HepG2 (cell line): ENCODE results near the gene ADAMTSL3. TPM values are rescaled to one million over a fixed set of nuclear protein-coding genes. Genes with fewer than 3 reads are reported as not detected.

Experiments
- ATAC-seq: fragments of 200-7000 bp; cut with Tn5 transposase; 3 replicates; pipeline ENCODE4 v1.9.1; 2020; ENCODE audit warnings: mild to moderate bottlenecking, moderate library complexity
- BruUV-seq: library from RNA; stranded (reverse); fragments of 400-500 nt; replicated peaks from 2 replicates; lab custom pipeline; 2021; lab: Mats Ljungman, UMichigan
- CTCF ChIA-PET: fragments of 300-600 bp; formaldehyde crosslinking; extraction: SDS; loops from one replicate; lab custom pipeline; 2021; ENCODE audit warnings: low total read pairs, inconsistent platforms, low intra/inter-chr PET ratio; lab: Yijun Ruan, JAX
- POLR2A ChIA-PET: fragments of 350-600 bp; sonication (Branson Sonifier 250); formaldehyde crosslinking; loops from one replicate; lab custom pipeline; 2020; ENCODE audit warnings: antibody characterized with exemption, inconsistent platforms; lab: Yijun Ruan, JAX
- DNase-seq: peaks from one replicate; pipeline ENCODE4 v3.0.0-alpha.2; 2015; ENCODE audit warnings: low spot score
- FAIRE-seq: peaks from 3 replicates; lab custom pipeline; 2011; peaks lifted over from hg19 to GRCh38; lab: Jason Lieb, UNC
- H2AFZ ChIP-seq: one replicate; pipeline ENCODE4 v1.6.1; 2011; ENCODE audit warnings: low read length, inconsistent platforms
- H3K27ac ChIP-seq: fragments of 300-600 bp; 3 replicates; pipeline ENCODE4 v1.8.0; 2011; ENCODE audit warnings: mixed run types, mild to moderate bottlenecking, mixed read lengths, low read length, inconsistent platforms; ENCODE audit not compliant: insufficient read depth; ENCODE audit errors: extremely low read length
- H3K27me3 ChIP-seq, 2 experiments: fragments of 200-600 bp in 1 of 2; 2 replicates in 1 of 2; 3 replicates in 1 of 2; pipeline versions ENCODE4 v1.6.0 to v1.8.0; 2011; ENCODE audit warnings: low read length in 2 of 2, mild to moderate bottlenecking in 2 of 2, moderate library complexity in 2 of 2, inconsistent platforms in 1 of 2; ENCODE audit not compliant: insufficient read depth in 2 of 2, control insufficient read depth in 1 of 2
- H3K36me3 ChIP-seq, 2 experiments: fragments of 200-600 bp in 1 of 2; replicated peaks in 1 of 2; 2 replicates in 1 of 2; 3 replicates in 1 of 2; pipeline versions ENCODE4 v1.5.1 to v1.8.0; 2011; ENCODE audit warnings: low read length in 2 of 2, inconsistent platforms in 1 of 2; ENCODE audit not compliant: insufficient read depth in 2 of 2, control insufficient read depth in 1 of 2
- H3K4me1 ChIP-seq: 2 replicates; pipeline ENCODE4 v1.5.1; 2012; ENCODE audit warnings: low read length, inconsistent platforms; ENCODE audit not compliant: insufficient read depth
- H3K4me2 ChIP-seq: 2 replicates; pipeline ENCODE4 v1.6.0; 2011; ENCODE audit warnings: low read depth, low read length, inconsistent platforms
- H3K4me3 ChIP-seq, 3 experiments: fragments of 200-600 bp in 1 of 3; sonication (generic), shearing (Covaris generic) in 1 of 3; replicated peaks in 1 of 3; 2 replicates each; pipeline ENCODE4 v1.5.1; 2011 to 2016; ENCODE audit warnings: low read length in 3 of 3, inconsistent platforms in 2 of 3, low read depth in 2 of 3, mild to moderate bottlenecking in 2 of 3, control low read depth in 1 of 3, mixed read lengths in 1 of 3; ENCODE audit not compliant: insufficient read depth in 1 of 3
- H3K79me2 ChIP-seq: one replicate; pipeline ENCODE4 v1.6.1; 2011; ENCODE audit warnings: low read length, inconsistent platforms; ENCODE audit not compliant: insufficient read depth
- H3K9ac ChIP-seq: 2 replicates; pipeline ENCODE4 v1.6.0; 2011; ENCODE audit warnings: mild to moderate bottlenecking, low read depth, low read length, inconsistent platforms; ENCODE audit not compliant: insufficient read depth
- H3K9me3 ChIP-seq: 2 replicates; pipeline ENCODE4 v1.5.1; 2012; ENCODE audit warnings: mild to moderate bottlenecking, low read length
- H4K20me1 ChIP-seq: 2 replicates; pipeline ENCODE4 v1.6.0; 2011; ENCODE audit warnings: inconsistent platforms, mild to moderate bottlenecking, low read length, moderate library complexity; ENCODE audit not compliant: insufficient read depth
- ATF6 ChIP-seq: sonication (generic); formaldehyde crosslinking; conservative IDR thresholded peaks from 2 replicates; pipeline ENCODE4 v1.4.0; 2020; ENCODE audit warnings: missing genetic modification reagents
- CERS6 ChIP-seq: sonication (generic); formaldehyde crosslinking; IDR thresholded peaks from 2 replicates; pipeline ENCODE4 v1.5.0; 2020; ENCODE audit warnings: missing genetic modification reagents
- DR1 ChIP-seq: sonication (generic); formaldehyde crosslinking; IDR thresholded peaks from 2 replicates; pipeline ENCODE4 v1.8.0; 2021; ENCODE audit warnings: mild to moderate bottlenecking, missing genetic modification reagents, inconsistent platforms
- NCOA1 ChIP-seq: sonication (generic); formaldehyde crosslinking; IDR thresholded peaks from 2 replicates; pipeline ENCODE4 v1.9.0; 2021; ENCODE audit warnings: missing genetic modification reagents
- ZFP36L1 ChIP-seq: sonication (generic); formaldehyde crosslinking; IDR thresholded peaks from 2 replicates; pipeline ENCODE4 v1.8.0; 2022; ENCODE audit warnings: mild to moderate bottlenecking, missing genetic modification reagents, moderate library complexity
- ZNF180 ChIP-seq: sonication (generic); formaldehyde crosslinking; IDR thresholded peaks from 2 replicates; pipeline ENCODE4 v1.4.0; 2020; ENCODE audit warnings: low read depth, missing genetic modification reagents, borderline replicate concordance
- ZNF574 ChIP-seq: sonication (generic); formaldehyde crosslinking; IDR thresholded peaks from 2 replicates; pipeline ENCODE4 v1.4.0; 2020; ENCODE audit warnings: missing genetic modification reagents
- ZNF607 ChIP-seq: sonication (generic); formaldehyde crosslinking; IDR thresholded peaks from 2 replicates; pipeline ENCODE4 v1.5.1; 2020; ENCODE audit warnings: missing genetic modification reagents, mild to moderate bottlenecking, borderline replicate concordance
- ZNF737 ChIP-seq: sonication (generic); formaldehyde crosslinking; IDR thresholded peaks from 2 replicates; pipeline ENCODE4 v1.5.0; 2020; ENCODE audit warnings: missing genetic modification reagents, mild to moderate bottlenecking, borderline replicate concordance
- WGBS: methylation state at CpG from one replicate; pipeline ENCODE4 v1.1.6; 2017; ENCODE audit warnings: low lambda C conversion rate; 5-methylcytosine and 5-hydroxymethylcytosine counted together
- in situ Hi-C: cut with HindIII; loops from 2 replicates; pipeline ENCODE4 v1.10.0; 2017; ENCODE audit warnings: low pct_unique_long_range_greater_than_20kb; ENCODE audit not compliant: extremely low pct_ligation_motif_present
- intact Hi-C: fragments of 100-400 bp; cut with micrococcal nuclease; formaldehyde crosslinking; loops from one replicate; pipeline ENCODE4 v1.10.0; 2022; ENCODE audit not compliant: unreplicated experiment
- polyA plus RNA-seq, 8 experiments: library from polyadenylated mRNA; depleted of rRNA in 3 of 8; stranded (reverse) in 7 of 8; unstranded in 1 of 8; fragments of >200 nt; fragmentation: Illumina TruSeq in 4 of 8; extraction: Trizol in 4 of 8; gene quantifications; 2 replicates each; pipeline versions ENCODE4 v1.2.1 to v1.2.3, GENCODE V29; 2011 to 2016; ENCODE audit warnings: low read depth in 4 of 8, missing spikeins in 1 of 8, mixed read lengths in 1 of 8; ENCODE audit not compliant: insufficient read depth in 1 of 8
- total RNA-seq, 5 experiments: library from RNA; depleted of rRNA; stranded (reverse); fragments of >200 nt; fragmentation: Illumina TruSeq; extraction: Trizol; gene quantifications; 2 replicates each; pipeline ENCODE4 v1.2.3, GENCODE V29; 2016; ENCODE audit warnings: low read depth in 1 of 5

ADAMTSL3 gene
- total and polyA plus RNA-seq, 2 of the 13 experiments (the other 11 are each of a cell fraction or from before 2014, with no cell fraction given): 0.04 to 0.09 TPM

GRCh38 chr15:83670672-83671229 is 16.8 kb downstream of the ADAMTSL3 start:
- BruUV-seq: no TSS peak
- CTCF ChIA-PET: no interaction called here
- Histone ChIP-seq H3K4me3 (no peak overlapping the region), H3K27me3 (no peaks in the 10 kb centered on the region), H2AFZ (no peak overlapping the region), H3K4me1 (no peaks in the 10 kb centered on the region), H3K27ac (no peak overlapping the region), H4K20me1 (no peaks in the 10 kb centered on the region), H3K4me2 (no peak overlapping the region), H3K79me2 (no peaks in the 10 kb centered on the region), H3K36me3 (no peaks in the 10 kb centered on the region), H3K9me3 (no peaks in the 10 kb centered on the region), H3K9ac (no peak overlapping the region)
- FAIRE-seq: no peak
- WGBS: 0% methylated on average over 1 of the region's 1 CpG
- TF ChIP-seq ZNF607 (CRISPR knock-in tag) (no peak), DR1 (no peak), ATF6 (CRISPR knock-in tag) (no peak), ZNF180 (CRISPR knock-in tag) (no peak), CERS6 (CRISPR knock-in tag) (no peak), ZFP36L1 (CRISPR knock-in tag) (no peak), ZNF574 (CRISPR knock-in tag) (no peak), ZNF737 (CRISPR knock-in tag) (no peak), NCOA1 (CRISPR knock-in tag) (no peak)
- ATAC-seq: no peak
- POLR2A ChIA-PET: no interaction called here
- intact Hi-C loops: no loop called here
- in situ Hi-C loops: no loop called here
- DNase-seq: no peak
